Muscle layer of duodenum (tissue), 2 donors: ENCODE results near the gene OSTM1.

Experiments used
- H3K27ac ChIP-seq: one replicate; pipeline ENCODE4 v1.7.0; 2013; ENCODE audit warnings: mild to moderate bottlenecking, low read length
- H3K27me3 ChIP-seq: one replicate; pipeline ENCODE4 v1.7.0; 2013; ENCODE audit warnings: low read depth, mild to moderate bottlenecking, control low read depth, low read length
- H3K36me3 ChIP-seq, 2 donors: one replicate each; pipeline ENCODE4 v1.7.0; 2013; ENCODE audit warnings: low read length in 2 of 2, control low read depth in 1 of 2, mild to moderate bottlenecking in 1 of 2; ENCODE audit not compliant: insufficient read depth in 2 of 2, control insufficient read depth in 1 of 2
- H3K4me1 ChIP-seq, 2 donors: one replicate each; pipeline ENCODE4 v1.7.0; 2013; ENCODE audit warnings: low read length in 2 of 2, mild to moderate bottlenecking in 2 of 2, control low read depth in 1 of 2, moderate library complexity in 1 of 2; ENCODE audit not compliant: insufficient read depth in 2 of 2, control insufficient read depth in 1 of 2
- H3K4me3 ChIP-seq, 2 donors: one replicate each; pipeline ENCODE4 v1.7.0; 2013; ENCODE audit warnings: low read length in 2 of 2, low read depth in 1 of 2, mild to moderate bottlenecking in 1 of 2
- H3K9me3 ChIP-seq, 2 donors: one replicate each; pipeline ENCODE4 v1.7.0; 2013; ENCODE audit warnings: low read length in 2 of 2, control low read depth in 1 of 2, mild to moderate bottlenecking in 1 of 2; ENCODE audit not compliant: control insufficient read depth in 1 of 2
- donor health status: healthy.

Gene OSTM1

GRCh38 chr6:108052706-108053105, 21.8 kb downstream of the OSTM1 start:
- Histone ChIP-seq H3K36me3 (peaks cover 10 to 24% of the 10 kb centered on the region in 2 donors), H3K4me3 (no peak overlapping the region), H3K9me3 (no peaks in the 10 kb centered on the region), H3K27ac (no peak overlapping the region), H3K4me1 (no peaks in the 10 kb centered on the region), H3K27me3 (no peaks in the 10 kb centered on the region)

GRCh38 chr6:108051481-108051880, 23.1 kb downstream of the OSTM1 start:
- H3K4me3 ChIP-seq, result no peak overlapping the region
- peaks cover 9 to 24% of the 10 kb centered on the region in 2 donors for H3K36me3 ChIP-seq
- H3K4me1 ChIP-seq, result no peaks in the 10 kb centered on the region
- no peak overlapping the region for H3K27ac ChIP-seq
- H3K9me3 ChIP-seq, result no peaks in the 10 kb centered on the region
- H3K27me3 ChIP-seq, result no peaks in the 10 kb centered on the region

DNA sequence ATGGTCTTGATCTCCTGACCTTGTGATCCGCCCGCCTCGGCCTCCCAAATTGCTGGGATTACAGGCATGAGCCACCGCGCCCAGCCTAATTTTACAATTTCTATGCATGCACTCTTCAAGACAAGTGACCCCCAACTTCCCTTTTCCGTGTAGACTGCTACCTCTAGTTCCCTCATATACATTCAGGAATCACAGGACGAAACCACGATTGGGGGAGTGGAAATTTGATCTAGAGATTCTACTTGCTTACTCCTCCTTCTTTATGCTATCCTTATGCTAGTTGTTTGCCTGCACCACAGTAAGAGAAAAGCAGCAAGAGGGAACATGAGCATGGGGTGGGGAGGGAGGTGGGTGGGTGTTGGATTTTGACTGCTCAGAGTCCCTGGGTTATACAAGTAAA, 34.9 kb downstream of the OSTM1 start:
- no peaks in the 10 kb centered on the region for H3K27me3 ChIP-seq
- H3K4me1 ChIP-seq, result no peaks in the 10 kb centered on the region
- no peak overlapping the region for H3K4me3 ChIP-seq
- H3K36me3 ChIP-seq, result peaks cover 18 to 38% of the 10 kb centered on the region in 2 donors
- H3K27ac ChIP-seq, result no peak overlapping the region
- H3K9me3 ChIP-seq, result no peaks in the 10 kb centered on the region

DNA sequence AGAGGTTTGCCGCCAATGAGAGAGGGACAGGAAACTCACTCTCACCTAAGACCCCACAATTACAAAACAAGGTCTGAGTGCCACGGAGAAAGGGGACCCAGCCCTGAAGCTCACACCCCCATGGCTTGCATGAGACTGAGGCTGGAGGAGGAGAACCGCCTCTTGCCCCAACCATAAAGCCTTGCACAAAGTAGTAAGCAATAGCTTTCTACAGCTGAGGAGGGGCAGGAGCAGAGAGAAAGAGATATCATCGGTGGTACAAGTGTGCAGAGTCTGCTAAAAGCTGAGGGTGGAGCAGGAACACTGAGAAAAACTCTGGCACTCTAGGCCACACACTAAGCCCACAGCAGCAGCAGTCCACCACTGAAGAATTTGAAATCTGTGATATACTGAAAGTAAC, 37.7 kb downstream of the OSTM1 start:
- no peaks in the 10 kb centered on the region for H3K9me3 ChIP-seq
- H3K36me3 ChIP-seq, result peaks cover 18 to 34% of the 10 kb centered on the region in 2 donors
- no peaks in the 10 kb centered on the region for H3K27me3 ChIP-seq
- no peak overlapping the region for H3K27ac ChIP-seq
- no peak overlapping the region for H3K4me3 ChIP-seq
- H3K4me1 ChIP-seq, result no peaks in the 10 kb centered on the region

DNA sequence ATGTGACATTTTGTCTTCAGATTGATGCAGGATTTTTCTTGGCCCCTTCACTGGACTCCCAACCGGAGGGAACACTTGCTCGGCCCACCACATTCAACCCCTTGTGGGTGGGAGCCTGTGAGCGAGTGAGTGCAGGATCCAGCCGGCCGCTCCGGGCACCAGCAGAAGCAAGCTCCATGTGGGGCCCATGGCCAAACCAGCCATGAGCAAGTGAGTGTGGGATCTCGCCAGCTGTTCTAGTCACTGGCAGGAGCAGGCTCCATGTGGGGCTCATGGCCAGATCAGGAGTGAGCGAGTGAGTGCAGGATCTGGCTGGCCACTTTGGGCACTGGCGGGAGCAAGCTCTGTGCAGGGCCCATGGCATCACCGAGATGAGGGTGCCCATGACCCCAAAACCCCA, 42.6 kb downstream of the OSTM1 start:
- no peaks in the 10 kb centered on the region for H3K9me3 ChIP-seq
- H3K27ac ChIP-seq, result no peak overlapping the region
- H3K27me3 ChIP-seq, result no peaks in the 10 kb centered on the region
- H3K4me1 ChIP-seq, result no peaks in the 10 kb centered on the region
- no peak overlapping the region for H3K4me3 ChIP-seq
- peaks cover 0 to 4% of the 10 kb centered on the region in 2 donors for H3K36me3 ChIP-seq

GRCh38 chr6:108030211-108030610, 44.3 kb downstream of the OSTM1 start:
- Histone ChIP-seq H3K36me3 (no peaks in the 10 kb centered on the region), H3K9me3 (no peaks in the 10 kb centered on the region), H3K27me3 (no peaks in the 10 kb centered on the region), H3K4me1 (no peaks in the 10 kb centered on the region), H3K4me3 (no peak overlapping the region), H3K27ac (no peak overlapping the region)

- Histone ChIP-seq H3K27ac (no peak overlapping the region), H3K27me3 (no peaks in the 10 kb centered on the region), H3K9me3 (no peaks in the 10 kb centered on the region), H3K4me3 (no peak overlapping the region), H3K36me3 (no peaks in the 10 kb centered on the region), H3K4me1 (no peaks in the 10 kb centered on the region)
Measured at GRCh38 chr6:108029226-108029921, 45.2 kb downstream of the OSTM1 start.

DNA sequence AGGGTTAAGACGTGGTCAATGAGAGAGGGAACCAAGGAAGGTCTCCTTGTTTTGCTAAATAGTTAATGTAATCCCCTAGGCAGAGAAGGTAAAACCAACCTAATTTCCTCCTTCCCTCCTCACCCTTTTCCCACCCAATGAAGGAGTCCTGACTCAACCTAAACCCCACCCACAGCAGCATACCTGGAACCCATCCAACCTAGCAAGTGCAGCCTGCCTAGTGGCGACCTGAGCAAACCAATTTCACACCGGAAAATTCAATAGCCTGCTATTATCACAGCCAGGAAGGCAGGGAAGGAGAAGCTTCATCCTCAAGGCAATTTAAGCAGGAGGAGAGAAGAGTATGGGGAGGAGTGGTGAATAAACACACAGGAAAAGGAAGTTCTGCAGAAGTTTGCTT, 46.9 kb downstream of the OSTM1 start:
- H3K4me3 ChIP-seq, result no peak overlapping the region
- H3K9me3 ChIP-seq, result no peaks in the 10 kb centered on the region
- no peak overlapping the region for H3K27ac ChIP-seq
- H3K4me1 ChIP-seq, result no peaks in the 10 kb centered on the region
- H3K27me3 ChIP-seq, result no peaks in the 10 kb centered on the region
- no peaks in the 10 kb centered on the region for H3K36me3 ChIP-seq

DNA sequence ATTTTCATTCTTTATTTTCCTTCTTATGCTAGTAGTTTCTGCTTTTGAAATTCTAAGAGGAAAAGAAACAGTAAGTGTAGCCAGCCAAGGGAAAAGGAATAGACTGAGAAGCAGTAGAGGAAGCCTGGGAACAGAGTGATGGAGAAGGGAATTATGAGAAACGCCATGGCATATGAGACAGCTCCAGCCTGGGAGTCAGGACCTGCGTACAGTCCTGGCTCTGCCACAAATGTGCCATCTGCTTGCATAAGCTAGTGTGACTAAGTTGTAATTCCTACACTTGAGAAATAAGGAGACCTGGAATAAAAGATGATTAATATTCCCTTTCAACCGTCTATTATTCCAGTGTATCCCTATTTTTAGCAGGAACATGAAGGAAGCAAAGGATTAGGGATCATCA, 47.5 kb downstream of the OSTM1 start:
- H3K36me3 ChIP-seq, result no peaks in the 10 kb centered on the region
- no peak overlapping the region for H3K27ac ChIP-seq
- no peak overlapping the region for H3K4me3 ChIP-seq

DNA sequence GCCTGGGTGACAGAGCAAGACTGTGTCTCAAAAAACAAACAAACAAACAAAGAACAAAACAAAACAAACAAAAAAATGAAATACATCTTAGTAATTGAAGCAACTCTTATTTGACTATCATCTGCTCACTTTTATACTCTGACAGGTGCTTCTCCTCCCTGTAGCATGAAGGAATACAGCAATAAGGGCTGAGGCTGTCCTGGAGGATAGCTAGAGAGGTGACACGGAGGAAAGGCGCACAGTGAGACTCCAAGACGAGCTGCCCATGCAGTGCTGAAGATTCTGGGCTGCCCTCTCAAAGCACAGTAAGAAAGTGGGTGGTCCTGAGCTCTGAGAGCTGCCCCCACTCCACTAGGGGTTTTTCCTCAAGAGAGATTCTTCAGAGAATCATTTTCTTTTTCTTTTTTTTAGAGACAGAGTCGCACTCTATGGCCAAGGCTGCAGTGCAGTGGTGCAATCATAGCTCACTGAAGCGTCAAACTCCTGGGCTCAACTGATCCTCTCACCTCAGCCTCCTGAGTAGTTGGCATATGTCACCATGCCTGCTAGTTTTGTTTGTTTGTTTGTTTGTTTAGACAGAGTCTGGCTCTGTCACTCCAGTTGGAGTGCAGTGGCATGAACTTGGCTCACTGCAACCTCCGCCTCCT, 50.0 kb downstream of the OSTM1 start:
- Histone ChIP-seq H3K4me1 (no peaks in the 10 kb centered on the region), H3K27ac (no peak overlapping the region), H3K36me3 (no peaks in the 10 kb centered on the region), H3K27me3 (no peaks in the 10 kb centered on the region), H3K9me3 (no peaks in the 10 kb centered on the region), H3K4me3 (no peak overlapping the region)

More for the DNA sequence above, 47.5 kb downstream of the OSTM1 start:
- no peaks in the 10 kb centered on the region for H3K9me3 ChIP-seq
- H3K27me3 ChIP-seq, result no peaks in the 10 kb centered on the region
- no peaks in the 10 kb centered on the region for H3K4me1 ChIP-seq

- no peaks in the 10 kb centered on the region for H3K9me3 ChIP-seq
- no peak overlapping the region for H3K27ac ChIP-seq
- H3K36me3 ChIP-seq, result no peaks in the 10 kb centered on the region
- H3K4me3 ChIP-seq, result no peak overlapping the region
- H3K4me1 ChIP-seq, result no peaks in the 10 kb centered on the region
- no peaks in the 10 kb centered on the region for H3K27me3 ChIP-seq
Measured at GRCh38 chr6:108020472-108021116, 53.9 kb downstream of the OSTM1 start.
